HG03432 (cell line): ENCODE measurements around the gene ROCK2.
A peak's percentile ranks its signal among the peaks of the same experiment; 100 is the strongest.

ENCODE experiments used
- ATAC-seq: cut with Tn5 transposase; IDR thresholded peaks from one replicate; pipeline ENCODE4 v1.9.1; 2021; ENCODE audit warnings: mild to moderate bottlenecking, moderate library complexity; ENCODE audit not compliant: unreplicated experiment

Gene ROCK2

DNA sequence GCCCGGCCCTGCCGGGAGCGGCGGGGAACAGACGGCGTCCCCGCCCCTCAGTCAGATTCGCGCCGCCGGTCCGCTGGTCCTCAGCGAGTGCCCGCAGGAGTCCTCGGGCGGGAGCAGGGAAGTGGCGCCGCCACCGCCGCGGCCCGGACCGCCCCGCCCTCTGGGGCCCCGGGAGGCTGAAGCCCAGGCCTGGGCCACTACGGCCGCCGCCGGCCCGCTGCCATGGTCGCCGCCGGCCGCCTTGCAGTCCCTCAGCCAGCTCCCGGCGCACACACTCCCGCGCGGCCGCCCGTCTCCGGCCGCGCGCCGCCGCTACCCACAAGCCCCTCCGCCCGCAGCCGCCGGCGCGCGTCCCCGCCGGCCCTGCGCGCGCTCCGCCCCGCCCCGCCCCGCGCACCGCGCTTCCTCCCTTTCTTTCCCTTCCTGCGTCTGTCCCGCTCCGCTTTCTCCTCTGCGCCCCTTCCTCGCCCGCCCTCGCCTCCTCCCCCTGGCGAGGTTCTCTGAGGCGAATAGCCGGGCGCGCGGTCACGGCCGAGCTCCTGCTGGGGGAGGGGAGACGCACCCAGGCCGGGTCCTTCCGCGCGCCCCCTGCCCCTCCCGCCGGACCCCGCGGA is at the start of gene ROCK2:
Gene ROCK2, minus strand, starts transcription at position 295 of the 614 bp plus-strand sequence. CDS start 500 bp downstream, outside the sequence.
- ATAC-seq, result peak; percentile 69

DNA sequence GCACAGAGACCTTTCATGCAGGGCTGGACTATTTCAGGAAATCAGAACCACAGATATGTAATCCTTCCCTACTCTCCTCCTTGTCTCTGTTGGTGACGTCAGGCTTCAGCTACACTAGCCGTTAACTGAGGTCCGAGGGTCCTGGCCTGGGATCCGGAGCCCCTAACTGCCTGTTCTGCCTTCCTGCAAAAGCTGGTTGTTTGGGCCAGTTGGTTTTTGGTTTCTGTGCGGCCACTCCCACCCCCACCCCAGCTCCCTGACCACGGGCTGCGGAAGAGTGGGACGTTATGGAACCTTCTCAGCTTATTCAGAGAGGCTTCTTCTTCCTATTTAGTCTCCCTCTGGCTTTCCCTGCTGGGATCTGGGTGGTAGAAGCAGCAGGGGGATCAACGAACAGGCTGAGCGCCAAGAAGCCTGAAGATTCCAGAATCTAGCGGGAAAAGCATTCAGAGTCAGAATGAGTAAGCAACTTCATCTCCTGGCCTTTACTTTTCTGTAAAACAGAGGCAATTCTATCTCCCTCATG is 49.3 kb upstream of the ROCK2 start:
- ATAC-seq, result no peak

DNA sequence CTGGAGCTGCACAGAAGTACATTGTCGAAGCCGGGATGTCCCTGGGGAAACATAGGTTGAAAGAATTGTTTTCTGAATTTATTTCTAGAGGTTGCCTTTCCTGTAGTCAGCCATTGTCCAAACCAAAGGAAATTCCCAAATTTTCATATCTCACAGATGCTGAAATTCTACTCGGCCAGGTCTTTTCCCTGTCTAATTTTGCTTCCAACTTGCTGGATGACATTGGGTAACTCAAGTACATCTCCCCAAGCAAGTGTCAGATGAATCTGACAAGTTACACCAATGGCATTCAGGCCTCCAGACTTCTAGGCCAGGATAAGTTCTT is 47.5 kb upstream of the ROCK2 start:
- ATAC-seq, result no peak

DNA sequence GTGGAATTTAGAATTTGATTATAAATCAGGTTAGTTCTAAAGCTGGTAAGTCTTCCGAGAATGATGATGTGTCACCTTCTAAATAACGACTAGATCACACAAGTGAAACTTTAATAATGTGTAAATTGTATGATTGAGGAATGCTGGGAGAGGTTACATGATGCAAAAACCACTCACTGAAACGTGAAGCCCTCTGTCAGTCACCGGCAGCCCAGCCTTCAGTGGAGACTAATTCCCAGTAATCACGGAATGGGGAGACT is 45.9 kb upstream of the ROCK2 start:
- no peak for ATAC-seq

DNA sequence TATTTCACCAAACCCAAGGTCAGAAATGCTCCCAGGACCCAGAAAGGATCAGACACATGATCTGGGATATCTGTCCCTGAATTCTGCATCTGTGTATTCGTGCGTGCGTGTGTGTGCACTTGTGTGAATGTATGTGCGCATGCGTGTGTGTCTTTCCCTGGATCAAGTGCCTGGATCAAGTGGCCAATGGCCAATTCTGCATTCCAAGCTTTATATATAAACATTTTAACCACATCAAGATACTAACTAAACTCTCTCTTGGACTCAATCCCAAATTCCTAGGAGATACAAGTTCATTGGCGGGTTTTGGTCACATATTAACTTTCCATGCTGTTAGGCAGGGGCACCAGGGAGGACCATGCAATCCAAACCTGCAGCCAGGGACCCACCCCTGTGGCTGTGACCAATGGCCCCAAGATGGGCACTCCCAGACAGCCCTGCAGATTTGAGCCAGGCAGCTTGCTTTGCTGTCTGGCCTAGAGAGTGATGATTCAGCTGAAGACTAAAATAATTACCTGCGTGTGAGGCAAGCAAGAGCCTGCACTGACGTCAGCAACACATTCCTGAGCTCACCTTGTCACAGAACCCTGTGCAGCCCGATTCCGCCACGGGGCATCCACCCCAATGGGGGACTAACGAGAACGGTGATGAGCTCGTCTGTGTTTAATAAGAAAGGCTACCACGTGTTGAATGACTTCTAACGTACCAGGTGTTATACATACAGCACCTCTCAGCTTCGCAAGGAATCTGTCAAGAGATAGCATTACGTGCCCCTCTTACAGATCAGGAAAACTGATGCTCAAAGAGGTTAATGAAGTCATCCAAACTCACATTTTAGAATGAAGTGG is 45.3 kb upstream of the ROCK2 start:
- no peak for ATAC-seq

DNA sequence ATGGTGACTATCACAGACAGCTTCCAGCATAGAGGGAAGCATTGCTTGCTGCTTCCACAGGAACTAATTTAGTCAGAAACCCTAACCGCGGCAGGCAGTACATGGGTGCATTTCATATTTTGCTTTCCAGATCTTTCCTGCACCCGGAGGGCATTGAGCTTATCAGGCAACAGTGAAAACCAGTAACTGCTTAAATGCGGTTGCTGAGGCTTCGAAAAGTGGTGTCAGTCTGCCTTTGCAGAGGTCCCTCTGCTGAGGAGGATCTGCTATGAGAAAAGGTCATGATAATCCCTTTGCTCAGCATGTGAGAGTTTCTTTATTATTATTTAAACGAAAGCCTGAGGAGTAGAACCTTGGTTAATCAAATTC is 44.6 kb upstream of the ROCK2 start:
- no peak for ATAC-seq

DNA sequence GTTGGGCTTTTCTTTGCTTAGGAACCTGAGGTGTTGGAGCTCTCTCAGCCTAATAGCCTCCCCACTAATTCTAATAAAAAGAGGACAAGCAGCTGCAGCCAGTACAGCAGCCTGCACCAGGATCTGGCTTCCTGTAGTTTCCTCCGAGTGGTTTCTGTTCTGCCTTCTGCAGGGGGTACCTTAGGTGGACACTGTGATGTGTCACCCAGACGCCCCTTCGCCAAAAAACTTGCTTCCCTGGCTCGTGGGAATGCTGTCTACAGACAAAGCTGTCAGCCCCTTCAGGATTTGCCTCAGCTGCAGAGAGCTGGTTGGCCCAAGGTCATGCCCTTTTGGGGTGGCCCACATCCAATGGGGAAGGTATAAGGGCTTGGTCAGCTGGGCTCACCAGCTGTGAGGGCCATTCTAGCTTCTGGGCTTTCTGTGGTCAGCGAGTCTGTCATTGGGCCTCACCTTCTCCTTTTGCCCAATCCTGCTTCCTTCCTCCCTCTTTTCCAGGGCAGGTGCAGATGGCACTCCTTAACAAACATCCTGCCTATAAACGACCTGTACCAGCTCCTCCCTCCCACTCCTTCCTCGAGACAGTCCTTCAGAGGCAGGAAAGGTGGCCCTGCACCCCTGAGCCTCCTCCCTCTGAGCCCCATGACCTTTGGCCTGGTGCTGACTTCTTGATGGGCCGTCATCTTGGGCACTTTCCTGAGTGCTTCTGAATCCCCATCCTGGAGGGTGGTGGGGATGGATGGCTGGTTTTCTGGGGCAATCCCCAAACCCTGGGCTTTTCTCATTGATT is 44.0 kb upstream of the ROCK2 start:
- no peak for ATAC-seq

DNA sequence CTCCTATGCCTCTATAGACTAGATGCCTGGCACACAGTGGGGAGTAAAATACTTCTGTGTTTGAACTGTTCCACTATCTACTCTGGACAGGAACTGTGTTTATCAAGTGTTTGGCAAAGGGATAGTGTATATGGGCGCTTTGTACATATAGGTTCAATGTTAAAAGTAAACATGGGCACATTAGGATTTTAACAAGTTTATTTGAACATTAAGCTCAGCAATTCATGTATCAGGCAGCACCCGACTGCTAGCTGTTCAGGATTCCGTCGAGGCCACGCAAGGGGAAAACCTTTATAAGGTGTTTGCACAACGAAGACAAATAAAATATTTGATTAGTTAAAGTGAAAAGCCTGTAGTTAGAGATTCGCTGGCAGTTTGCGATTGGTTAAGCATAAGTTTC is 43.4 kb upstream of the ROCK2 start:
- ATAC-seq, result no peak

DNA sequence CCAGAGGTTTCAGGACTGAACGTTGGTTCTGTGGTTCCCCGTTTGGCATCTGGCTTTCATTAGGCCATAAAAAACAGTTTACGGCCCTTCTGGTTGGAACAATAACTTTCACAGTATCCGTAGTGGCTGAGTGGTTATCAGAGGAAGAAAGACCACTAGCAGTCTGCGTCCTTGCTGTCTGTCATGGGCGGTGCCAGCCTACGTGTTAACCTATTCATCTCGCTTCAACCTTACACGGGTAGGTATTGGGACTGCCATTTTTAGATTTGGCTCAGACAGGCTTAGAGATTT is 42.6 kb upstream of the ROCK2 start:
- ATAC-seq, result no peak

DNA sequence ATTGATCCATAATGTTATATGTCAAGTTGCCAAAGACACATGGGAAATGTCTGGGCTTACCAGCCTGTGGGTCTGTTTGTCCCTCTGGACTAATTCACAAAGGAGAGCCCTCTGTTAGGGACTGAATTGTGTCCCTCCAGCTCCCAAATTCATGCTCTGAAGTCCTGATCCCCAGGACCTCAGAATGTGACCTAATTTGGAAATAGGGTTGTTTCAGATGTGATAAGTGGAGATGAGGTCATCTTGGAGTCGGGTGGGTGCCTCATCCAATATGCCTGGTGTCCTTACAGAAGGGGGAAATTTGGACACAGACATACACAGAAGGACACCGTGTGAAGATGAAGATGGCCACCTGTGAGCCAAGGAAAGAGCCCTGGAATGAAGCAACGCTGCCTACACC is 41.4 kb upstream of the ROCK2 start:
- no peak for ATAC-seq

DNA sequence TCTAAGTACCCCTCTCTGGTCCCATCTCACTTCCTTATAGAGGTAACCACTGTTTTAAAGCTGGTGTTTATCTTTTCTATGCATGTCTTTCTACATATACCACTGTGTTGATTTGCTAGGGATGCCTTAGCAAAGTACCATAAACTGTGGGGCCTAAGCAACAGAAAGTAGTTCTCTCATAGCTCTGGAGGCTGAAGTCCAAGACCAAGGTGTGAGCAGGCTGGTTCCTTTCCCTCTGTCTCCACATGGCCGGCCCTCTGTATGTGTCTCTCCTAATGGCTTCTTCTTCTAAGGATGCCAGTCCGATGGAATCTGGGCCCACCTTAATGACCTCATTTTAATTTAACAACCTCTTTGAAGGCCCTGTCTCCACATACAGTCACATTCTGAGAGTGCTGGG is 40.8 kb upstream of the ROCK2 start:
- no peak for ATAC-seq

DNA sequence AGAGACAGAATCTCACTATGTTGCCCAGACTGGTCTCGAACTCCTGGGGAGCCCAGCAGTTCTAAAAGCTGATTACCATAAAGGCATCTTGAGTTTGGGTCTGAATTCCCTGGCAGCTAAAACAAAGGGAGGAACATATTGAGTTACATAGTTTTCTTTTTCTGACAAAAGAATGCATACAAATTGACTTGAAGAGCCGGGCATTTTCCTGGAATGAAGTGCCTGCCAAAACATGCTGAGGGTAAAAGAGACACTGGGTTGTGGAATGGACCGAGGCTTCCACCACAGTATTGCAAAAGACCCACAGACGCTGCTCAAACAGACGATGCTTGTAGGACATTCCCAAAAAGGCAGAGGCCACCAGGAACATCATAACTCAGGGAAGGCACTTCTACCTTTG is 35.1 kb upstream of the ROCK2 start:
- no peak for ATAC-seq

DNA sequence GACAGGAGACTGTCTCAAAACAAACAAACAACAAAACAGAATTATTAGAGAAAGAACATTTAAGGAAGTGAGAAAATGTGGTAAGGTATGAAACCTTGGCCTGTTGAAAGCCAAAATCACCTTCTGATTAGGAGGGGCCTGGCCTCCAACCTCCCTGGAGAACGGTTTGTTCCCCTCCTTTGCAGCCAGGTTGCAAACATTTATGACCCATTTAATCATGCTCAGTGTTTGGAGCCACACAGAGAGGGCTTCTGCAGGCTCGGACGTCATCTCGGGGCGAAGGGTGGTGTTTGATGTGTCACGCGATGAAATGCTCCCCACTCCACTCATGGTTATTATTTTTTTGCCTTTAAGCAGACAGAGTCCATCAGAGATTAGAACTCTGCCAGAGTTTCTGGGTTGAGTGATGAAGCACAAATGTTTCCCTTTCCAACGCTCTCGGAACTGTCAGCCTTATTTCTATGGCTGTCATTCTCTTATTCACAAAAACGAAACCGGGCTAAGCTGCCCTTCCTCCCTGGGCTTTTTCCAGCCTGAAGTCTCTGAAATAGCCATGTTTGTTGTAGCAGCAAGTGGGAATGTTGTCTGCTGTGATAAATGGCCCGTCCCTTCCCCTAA is 33.6 kb upstream of the ROCK2 start:
- ATAC-seq, result peak; percentile 86

DNA sequence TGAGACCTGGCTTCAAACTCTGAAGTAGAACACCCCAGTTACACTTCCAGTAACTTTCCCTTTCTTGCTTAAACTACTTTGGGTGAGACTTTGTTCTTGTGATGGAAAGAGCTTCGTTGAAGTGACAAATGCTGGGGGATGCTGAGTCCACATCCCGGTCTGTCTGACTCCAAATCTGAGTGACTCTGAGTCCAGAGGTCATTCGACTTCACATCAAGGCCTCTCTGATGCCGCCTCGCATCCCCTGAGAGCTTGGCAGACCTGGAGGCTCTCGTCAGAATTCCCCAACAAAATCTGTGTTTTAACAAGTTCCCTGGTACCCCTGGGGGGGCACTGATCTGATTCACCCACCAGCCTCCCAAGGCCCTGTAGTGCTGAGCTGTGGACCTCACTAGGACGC is 31.6 kb upstream of the ROCK2 start:
- ATAC-seq, result no peak

DNA sequence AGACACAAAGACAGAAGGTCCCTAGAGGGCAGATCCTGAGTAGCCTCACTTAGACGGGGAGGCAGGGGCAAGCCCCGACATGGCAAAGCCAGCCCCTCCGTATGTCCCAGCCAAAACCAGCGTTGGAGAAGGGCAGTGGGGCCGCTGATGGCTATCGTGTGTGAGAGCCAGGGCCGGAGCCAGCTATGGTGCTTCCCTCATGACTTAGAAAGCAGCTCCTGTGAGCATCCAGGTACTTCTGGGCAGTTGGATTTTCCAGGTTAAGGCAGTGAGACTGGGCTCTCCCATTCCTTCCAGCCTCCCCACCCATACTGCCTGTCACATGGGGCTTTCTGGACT is 31.2 kb upstream of the ROCK2 start:
- no peak for ATAC-seq

DNA sequence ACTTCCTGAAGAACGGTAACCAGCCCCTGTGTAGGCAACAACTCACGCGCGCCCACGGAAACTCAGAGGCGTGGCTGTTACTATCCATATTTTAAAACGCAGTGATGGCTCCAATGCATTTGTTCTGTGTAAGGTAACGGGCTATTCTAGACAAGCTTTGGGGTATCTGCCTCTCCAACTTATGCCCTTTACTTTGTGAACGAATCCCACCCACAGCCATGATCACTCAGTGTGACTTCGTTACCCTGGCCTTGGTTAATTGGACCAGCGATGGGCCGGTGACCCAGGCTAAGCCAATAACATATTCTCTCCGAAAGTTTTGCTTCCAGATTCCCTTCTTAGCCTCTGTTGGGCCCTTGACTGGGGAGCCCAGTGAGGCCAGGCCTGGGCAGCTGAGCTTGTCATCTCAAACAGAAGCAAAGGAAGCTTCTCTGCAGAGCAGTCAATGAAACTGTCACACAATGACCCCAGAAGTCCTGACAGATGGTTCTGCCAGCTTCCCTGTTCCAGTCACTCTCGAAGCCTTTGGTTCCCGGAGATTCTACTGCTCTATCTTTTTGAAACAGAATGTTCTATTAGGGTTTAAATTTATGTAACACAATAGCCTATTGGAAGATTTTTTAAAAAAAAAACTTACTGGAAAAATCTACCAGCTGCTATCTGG is 30.7 kb upstream of the ROCK2 start:
- ATAC-seq, result no peak

DNA sequence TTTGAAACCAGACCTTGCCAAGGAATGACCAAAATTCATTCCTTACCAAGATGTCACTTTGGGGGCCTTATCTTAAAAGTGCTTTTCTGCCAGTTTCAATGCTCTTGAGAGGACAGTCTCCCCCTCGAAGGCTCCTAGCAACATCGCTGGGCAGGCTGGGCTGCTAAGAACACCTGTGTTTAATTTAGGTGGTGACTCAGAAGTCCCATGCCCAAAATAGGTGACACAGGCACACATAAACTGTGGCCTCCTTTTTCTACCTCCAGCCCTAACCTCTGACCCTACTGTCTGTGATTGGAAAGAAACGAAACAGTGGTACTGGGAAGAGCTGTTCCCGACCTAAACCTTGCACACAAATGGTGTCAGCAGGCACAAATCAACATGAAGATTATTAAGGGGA is 28.7 kb upstream of the ROCK2 start:
- no peak for ATAC-seq

DNA sequence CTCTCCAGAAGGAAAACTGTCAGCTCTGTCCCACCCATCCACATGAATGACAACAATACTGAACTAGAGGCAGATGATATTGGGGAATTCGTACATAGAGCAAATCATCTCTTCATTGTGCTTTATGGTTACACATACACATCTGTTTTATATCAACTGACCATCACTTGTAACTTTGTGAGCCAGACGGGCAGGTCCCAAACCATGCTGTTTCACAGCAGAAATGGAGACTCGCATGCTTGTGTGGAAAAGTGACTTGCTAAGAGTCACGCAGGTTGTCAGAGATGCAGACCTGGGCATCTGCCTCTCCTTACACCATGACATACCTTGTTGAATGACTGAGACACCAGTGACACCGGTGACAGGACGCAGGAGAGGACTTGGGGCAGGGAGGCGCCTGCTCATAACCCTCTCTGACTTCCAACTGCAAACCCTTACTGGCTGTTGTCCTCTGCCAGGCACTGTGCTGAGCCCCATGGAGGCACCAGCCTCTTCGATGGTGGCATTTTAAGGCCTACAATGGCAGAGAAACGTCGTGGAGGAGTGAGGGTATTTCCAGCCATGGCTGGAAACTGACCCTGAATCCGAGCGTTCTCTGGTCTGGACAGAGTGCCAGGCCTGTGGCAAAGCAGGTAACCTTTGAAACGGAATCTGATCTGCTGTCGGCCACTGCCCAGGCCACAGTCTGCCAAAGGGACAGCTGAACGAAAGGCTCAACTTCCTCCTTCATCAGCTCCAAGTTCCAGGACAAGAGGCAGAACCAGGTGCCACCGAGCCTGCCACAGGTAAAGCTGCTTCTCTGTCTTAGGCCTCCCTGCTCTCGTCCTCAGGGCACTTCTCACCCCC is 26.9 kb upstream of the ROCK2 start:
- ATAC-seq, result no peak

DNA sequence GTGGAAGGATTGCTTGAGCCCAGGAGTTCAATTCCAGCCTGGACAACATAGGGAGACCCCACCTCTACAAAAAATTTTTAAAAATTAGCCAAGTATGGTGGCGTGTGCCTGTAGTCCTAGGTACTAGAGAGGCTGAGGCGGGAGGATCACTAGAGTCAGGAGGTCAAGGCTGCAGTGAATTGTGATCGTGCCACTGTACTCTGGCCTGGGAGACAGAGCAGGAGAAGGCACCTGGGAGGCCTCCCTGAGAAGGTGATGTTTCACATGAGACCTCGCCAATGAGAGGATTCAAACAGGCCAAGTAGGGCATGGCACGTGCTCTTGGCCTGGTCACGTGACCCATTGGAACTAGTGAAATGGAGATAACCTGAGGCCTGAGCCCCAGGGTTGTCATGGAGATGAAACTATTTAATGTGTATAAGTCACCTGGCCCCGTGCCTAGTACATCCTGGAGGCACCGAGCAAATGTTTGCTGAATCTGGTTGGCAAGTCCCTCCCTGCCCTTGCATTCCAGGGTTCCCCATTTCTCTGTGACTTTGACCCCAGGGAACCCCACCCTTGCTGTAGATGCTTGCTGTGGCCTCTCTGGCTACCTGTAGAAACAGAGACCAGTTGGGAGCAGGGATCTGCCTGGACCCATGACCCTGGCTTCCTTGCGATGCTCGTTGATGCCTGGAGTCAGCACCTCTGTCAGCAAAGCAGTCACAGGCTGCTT is 26.1 kb upstream of the ROCK2 start:
- no peak for ATAC-seq

DNA sequence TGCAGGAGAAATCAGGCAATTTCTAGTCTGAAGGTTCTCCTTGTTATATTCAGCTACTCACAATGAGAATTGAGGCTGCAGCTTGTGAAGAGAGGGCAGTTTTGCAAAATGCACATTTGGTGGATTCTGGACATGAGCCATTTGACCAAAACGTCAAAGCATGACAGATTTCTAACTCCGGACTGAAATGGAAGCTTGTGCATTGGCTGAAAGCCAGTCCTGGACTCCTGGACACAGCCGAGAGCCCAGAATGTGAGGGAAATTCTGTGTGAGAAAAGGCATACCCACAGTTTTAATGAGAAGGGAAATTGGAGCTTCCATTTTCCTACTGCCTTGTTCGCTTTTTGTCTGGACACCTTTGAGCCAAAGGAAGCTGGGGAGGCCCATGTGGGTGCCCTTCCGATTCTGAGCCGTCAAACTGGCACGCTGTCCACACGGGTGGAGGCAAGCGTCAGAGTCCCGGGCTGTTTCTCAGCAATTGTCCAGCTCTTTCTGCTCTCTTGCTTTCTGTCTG is 23.7 kb upstream of the ROCK2 start:
- no peak for ATAC-seq
